Measurements from ENCODE around the gene PEAR1.

Gene PEAR1

DNA sequence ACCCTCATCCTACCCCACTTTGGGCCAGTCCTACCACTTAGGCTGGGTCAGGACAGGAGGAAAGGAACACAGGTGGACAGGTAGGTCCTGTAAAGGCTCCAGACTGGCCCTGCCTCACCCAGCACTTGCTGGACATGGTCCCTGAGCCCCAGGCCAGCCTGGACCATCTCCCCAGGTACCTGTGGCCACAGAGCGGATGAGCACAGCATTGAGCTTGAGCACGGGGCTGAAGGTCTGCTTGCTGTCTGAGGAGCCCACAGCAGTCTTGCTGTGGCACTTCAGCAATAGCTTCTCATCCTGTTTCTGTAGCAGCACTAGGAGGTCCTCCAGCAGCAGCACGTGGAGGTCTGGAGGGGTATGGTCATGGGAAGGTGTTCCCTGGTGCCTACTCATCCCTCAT is 50.2 kb downstream of the PEAR1 start:
- no peak overlapping the region for H3K27ac Mint-ChIP-seq
- H3K4me1 Mint-ChIP-seq = no peaks in the 10 kb centered on the region
- no peak overlapping the region for H3K4me3 Mint-ChIP-seq
- H3K36me3 Mint-ChIP-seq (ENCODE audit: low read depth) = peaks cover 83% of the 10 kb centered on the region
- H3K9me3 Mint-ChIP-seq = no peaks in the 10 kb centered on the region
- TF ChIP-seq, protein P1, sequence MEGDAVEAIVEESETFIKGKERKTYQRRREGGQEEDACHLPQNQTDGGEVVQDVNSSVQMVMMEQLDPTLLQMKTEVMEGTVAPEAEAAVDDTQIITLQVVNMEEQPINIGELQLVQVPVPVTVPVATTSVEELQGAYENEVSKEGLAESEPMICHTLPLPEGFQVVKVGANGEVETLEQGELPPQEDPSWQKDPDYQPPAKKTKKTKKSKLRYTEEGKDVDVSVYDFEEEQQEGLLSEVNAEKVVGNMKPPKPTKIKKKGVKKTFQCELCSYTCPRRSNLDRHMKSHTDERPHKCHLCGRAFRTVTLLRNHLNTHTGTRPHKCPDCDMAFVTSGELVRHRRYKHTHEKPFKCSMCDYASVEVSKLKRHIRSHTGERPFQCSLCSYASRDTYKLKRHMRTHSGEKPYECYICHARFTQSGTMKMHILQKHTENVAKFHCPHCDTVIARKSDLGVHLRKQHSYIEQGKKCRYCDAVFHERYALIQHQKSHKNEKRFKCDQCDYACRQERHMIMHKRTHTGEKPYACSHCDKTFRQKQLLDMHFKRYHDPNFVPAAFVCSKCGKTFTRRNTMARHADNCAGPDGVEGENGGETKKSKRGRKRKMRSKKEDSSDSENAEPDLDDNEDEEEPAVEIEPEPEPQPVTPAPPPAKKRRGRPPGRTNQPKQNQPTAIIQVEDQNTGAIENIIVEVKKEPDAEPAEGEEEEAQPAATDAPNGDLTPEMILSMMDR (IDR thresholded peaks at IDR 0.05; ENCODE audit: unreplicated experiment in 3 of 3) = no peak
- H3K27me3 Mint-ChIP-seq (ENCODE audit: low read depth) = no peaks in the 10 kb centered on the region

DNA sequence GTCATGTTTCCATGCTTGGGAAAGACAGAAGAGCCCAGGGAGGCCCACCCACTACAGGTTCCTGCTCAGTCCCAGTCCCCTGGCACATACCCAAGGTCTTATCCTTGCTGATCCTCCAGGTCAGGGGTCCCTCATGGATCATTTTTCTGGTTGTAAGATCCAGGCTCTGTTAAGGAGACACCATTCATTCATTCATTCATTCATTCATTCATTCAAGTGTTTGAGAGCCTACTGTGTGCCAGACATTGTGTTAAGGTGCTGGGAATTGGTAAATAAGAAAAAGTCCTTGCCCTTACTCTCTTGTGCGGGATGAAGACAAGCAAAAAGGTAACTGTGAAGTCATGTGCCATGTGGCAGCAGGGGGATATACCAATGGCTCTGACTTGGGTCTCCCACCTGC is 50.8 kb downstream of the PEAR1 start:
- no peaks in the 10 kb centered on the region for H3K4me1 Mint-ChIP-seq
- TF ChIP-seq, protein P1 (IDR thresholded peaks at IDR 0.05; ENCODE audit: unreplicated experiment in 3 of 3) = no peak
- H3K36me3 Mint-ChIP-seq (ENCODE audit: low read depth) = peaks cover 81% of the 10 kb centered on the region

DNA sequence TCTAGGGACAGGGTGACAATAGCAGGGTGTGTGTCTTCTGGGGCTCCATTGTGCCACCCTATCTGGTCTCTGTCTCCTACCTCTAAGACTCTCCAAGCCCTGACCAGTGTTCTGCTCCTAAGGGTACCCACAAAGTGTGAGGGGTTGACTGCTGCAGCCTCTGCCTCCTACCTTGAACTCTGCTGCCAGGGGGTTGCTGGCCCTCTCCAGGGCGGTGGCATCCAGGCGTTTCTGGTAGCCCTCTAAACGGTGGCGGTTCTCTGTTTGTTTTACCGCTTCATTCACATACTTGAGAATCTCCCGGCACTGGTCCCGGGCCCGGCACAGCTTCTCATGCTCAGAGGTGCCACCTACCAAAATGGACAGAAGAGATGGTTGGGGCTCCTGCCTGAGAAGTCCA is 51.3 kb downstream of the PEAR1 start:
- Mint-ChIP-seq H3K27ac (no peak overlapping the region), H3K4me3 (no peak overlapping the region), H3K4me1 (no peaks in the 10 kb centered on the region), H3K36me3 (ENCODE audit: low read depth) (peaks cover 85% of the 10 kb centered on the region), H3K27me3 (ENCODE audit: low read depth) (no peaks in the 10 kb centered on the region), H3K9me3 (no peaks in the 10 kb centered on the region)
- TF ChIP-seq, protein P1 (IDR thresholded peaks at IDR 0.05; ENCODE audit: unreplicated experiment in 3 of 3) = no peak

More for the DNA sequence above, 50.8 kb downstream of the PEAR1 start:
- no peak overlapping the region for H3K27ac Mint-ChIP-seq
- H3K27me3 Mint-ChIP-seq (ENCODE audit: low read depth) = no peaks in the 10 kb centered on the region
- no peak overlapping the region for H3K4me3 Mint-ChIP-seq
- no peaks in the 10 kb centered on the region for H3K9me3 Mint-ChIP-seq

DNA sequence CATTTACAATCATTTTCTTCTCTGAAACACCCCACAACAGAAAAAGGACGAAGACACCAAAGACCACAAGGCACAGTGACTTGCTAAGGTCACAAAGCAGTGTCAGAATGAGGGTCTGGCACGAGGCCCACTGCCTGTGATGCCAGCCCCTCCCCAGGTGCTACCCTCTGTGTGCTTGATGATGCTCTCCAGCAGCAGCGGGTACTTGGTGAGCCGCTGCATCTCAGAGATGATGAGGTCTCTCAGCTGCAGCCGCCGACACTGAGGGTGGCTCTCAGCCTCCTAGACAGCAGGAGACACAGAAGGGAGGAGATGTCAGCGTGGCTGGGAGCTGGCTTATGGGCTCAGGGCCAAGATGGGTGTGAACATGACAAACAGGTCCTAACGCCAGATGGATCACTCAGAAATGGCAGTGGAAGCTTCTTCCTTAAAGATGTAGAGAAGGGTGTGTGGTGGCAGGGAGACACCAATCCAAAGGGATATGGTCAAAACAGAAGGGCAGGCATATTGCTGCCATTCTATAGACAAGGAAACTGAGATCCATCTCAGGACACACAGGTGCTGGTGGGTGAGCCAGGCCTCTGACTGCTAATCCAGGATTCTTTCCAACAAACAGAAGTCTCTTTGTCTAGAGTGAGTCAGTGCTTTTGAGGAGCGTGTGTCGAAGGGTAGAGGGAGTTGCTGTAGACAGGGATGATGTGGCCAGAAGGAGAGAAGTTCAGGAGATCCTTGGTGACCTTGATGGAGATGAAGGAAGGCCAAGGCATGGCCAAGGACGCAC is 52.6 kb downstream of the PEAR1 start:
- Mint-ChIP-seq H3K9me3 (no peaks in the 10 kb centered on the region), H3K27ac (no peak overlapping the region), H3K4me3 (no peak overlapping the region), H3K4me1 (no peaks in the 10 kb centered on the region), H3K36me3 (ENCODE audit: low read depth) (peaks cover 84% of the 10 kb centered on the region), H3K27me3 (ENCODE audit: low read depth) (no peaks in the 10 kb centered on the region)
- TF ChIP-seq, protein P1 (IDR thresholded peaks at IDR 0.05; ENCODE audit: unreplicated experiment in 3 of 3) = no peak

DNA sequence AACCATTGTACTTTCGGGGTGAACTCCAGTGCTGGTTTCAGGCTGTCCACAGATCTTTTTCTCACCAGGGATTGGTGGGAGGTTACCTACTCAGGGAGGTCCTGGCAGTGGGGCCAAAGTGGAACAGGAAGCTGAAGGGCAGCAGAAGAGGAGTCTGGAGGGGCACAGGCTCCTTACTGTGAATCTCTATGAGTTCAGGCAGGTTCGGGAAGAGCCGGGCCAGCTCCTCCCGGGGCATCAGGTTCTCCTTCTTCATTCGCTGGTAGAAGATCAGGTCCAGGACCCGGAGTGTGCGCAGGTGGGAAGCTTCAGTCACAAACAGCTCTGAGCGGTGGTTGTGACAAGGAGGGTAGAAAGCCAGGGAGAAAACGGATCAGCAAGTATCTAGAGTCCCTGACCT is 53.6 kb downstream of the PEAR1 start:
- no peaks in the 10 kb centered on the region for H3K27me3 Mint-ChIP-seq (ENCODE audit: low read depth)
- no peak overlapping the region for H3K4me3 Mint-ChIP-seq
- H3K4me1 Mint-ChIP-seq = no peaks in the 10 kb centered on the region
- H3K27ac Mint-ChIP-seq = no peak overlapping the region
- TF ChIP-seq, protein P1 (IDR thresholded peaks at IDR 0.05; ENCODE audit: unreplicated experiment in 3 of 3) = no peak
- no peaks in the 10 kb centered on the region for H3K9me3 Mint-ChIP-seq
- H3K36me3 Mint-ChIP-seq (ENCODE audit: low read depth) = peaks cover 88% of the 10 kb centered on the region

Data from nephron (organoid).